H9 (cell line): ENCODE data around the gene CALHM1. TPM values are rescaled to one million over a fixed set of nuclear protein-coding genes. Genes with fewer than 3 reads are reported as not detected.

Source experiments
- DNase-seq: peaks from one replicate; pipeline ENCODE4 v3.0.0-alpha.2; 2017
- H2AFZ ChIP-seq: one replicate; pipeline ENCODE4 v1.6.1; 2013; ENCODE audit warnings: mild to moderate bottlenecking, low read length, control low read depth, moderate library complexity
- H2AK5ac ChIP-seq: 2 replicates; pipeline ENCODE4 v1.6.1; 2013; ENCODE audit warnings: low read length, control low read depth, mixed read lengths; ENCODE audit not compliant: insufficient read length
- H2BK120ac ChIP-seq: one replicate; pipeline ENCODE4 v1.6.1; 2013; ENCODE audit warnings: low read depth, mild to moderate bottlenecking, low read length, control low read depth, inconsistent platforms; ENCODE audit not compliant: poor library complexity, severe bottlenecking
- H2BK12ac ChIP-seq: 2 replicates; pipeline ENCODE4 v1.6.1; 2013; ENCODE audit warnings: low read length, control low read depth, mixed read lengths, low read depth; ENCODE audit not compliant: insufficient read length
- H2BK15ac ChIP-seq: 2 replicates; pipeline ENCODE4 v1.6.1; 2013; ENCODE audit warnings: low read depth, low read length, control low read depth
- H2BK20ac ChIP-seq: one replicate; pipeline ENCODE4 v1.6.1; 2013; ENCODE audit warnings: low read depth, mild to moderate bottlenecking, low read length, control low read depth, inconsistent platforms; ENCODE audit not compliant: poor library complexity, severe bottlenecking
- H2BK5ac ChIP-seq: 2 replicates; pipeline ENCODE4 v1.6.1; 2013; ENCODE audit warnings: low read length, control low read depth, mixed read lengths; ENCODE audit not compliant: insufficient read length
- H3K14ac ChIP-seq: 2 replicates; pipeline ENCODE4 v1.6.1; 2013; ENCODE audit warnings: low read length, control low read depth; ENCODE audit not compliant: insufficient read depth
- H3K18ac ChIP-seq: 2 replicates; pipeline ENCODE4 v1.6.1; 2013; ENCODE audit warnings: low read depth, mild to moderate bottlenecking, mixed read lengths, low read length, control low read depth; ENCODE audit not compliant: insufficient read length
- H3K23ac ChIP-seq: 2 replicates; pipeline ENCODE4 v1.6.1; 2013; ENCODE audit warnings: low read length, control low read depth, mixed read lengths, low read depth; ENCODE audit not compliant: insufficient read length
- H3K23me2 ChIP-seq: 2 replicates; pipeline ENCODE4 v1.6.1; 2013; ENCODE audit warnings: low read depth, mild to moderate bottlenecking, mixed read lengths, low read length, control low read depth; ENCODE audit not compliant: insufficient read length, poor library complexity, severe bottlenecking
- H3K27ac ChIP-seq: 2 replicates; pipeline ENCODE4 v1.5.1; 2013; ENCODE audit warnings: low read length, control low read depth, mixed read lengths, low read depth; ENCODE audit not compliant: insufficient read length
- H3K27me3 ChIP-seq: 2 replicates; pipeline ENCODE4 v1.6.1; 2013; ENCODE audit warnings: low read length, control low read depth, inconsistent platforms; ENCODE audit not compliant: insufficient read depth
- H3K4ac ChIP-seq: 2 replicates; pipeline ENCODE4 v1.6.1; 2013; ENCODE audit warnings: low read depth, mild to moderate bottlenecking, control low read depth, inconsistent platforms, low read length, moderate library complexity
- H3K4me1 ChIP-seq: 2 replicates; pipeline ENCODE4 v1.6.1; 2013; ENCODE audit warnings: low read length, control low read depth, inconsistent platforms; ENCODE audit not compliant: insufficient read depth
- H3K4me2 ChIP-seq: 2 replicates; pipeline ENCODE4 v1.6.1; 2013; ENCODE audit warnings: low read length, control low read depth, mixed read lengths; ENCODE audit not compliant: insufficient read length, insufficient read depth
- H3K56ac ChIP-seq: 2 replicates; pipeline ENCODE4 v1.6.1; 2013; ENCODE audit warnings: low read depth, mild to moderate bottlenecking, mixed read lengths, low read length, control low read depth; ENCODE audit not compliant: insufficient read length
- H3K79me1 ChIP-seq: 2 replicates; pipeline ENCODE4 v1.6.1; 2013; ENCODE audit warnings: low read depth, mild to moderate bottlenecking, moderate library complexity, low read length, control low read depth, inconsistent platforms; ENCODE audit not compliant: insufficient read depth, poor library complexity, severe bottlenecking
- H3K79me2 ChIP-seq: 2 replicates; pipeline ENCODE4 v1.6.1; 2013; ENCODE audit warnings: low read length, control low read depth, inconsistent platforms; ENCODE audit not compliant: insufficient read depth
- H3K9ac ChIP-seq: 2 replicates; pipeline ENCODE4 v1.6.1; 2013; ENCODE audit warnings: low read length, control low read depth, mixed read lengths; ENCODE audit not compliant: insufficient read length; ENCODE audit errors: extremely low read depth
- H3K9me3 ChIP-seq: one replicate; pipeline ENCODE4 v1.6.1; 2013; ENCODE audit warnings: low read depth, low read length, inconsistent platforms; ENCODE audit not compliant: control insufficient read depth
- H3T11ph ChIP-seq: one replicate; pipeline ENCODE4 v1.6.1; 2013; ENCODE audit warnings: mild to moderate bottlenecking, low read length, control low read depth, inconsistent platforms
- H4K20me1 ChIP-seq: one replicate; pipeline ENCODE4 v1.6.1; 2013; ENCODE audit not compliant: control insufficient read depth, insufficient read length, insufficient read depth
- H4K5ac ChIP-seq: 2 replicates; pipeline ENCODE4 v1.6.1; 2013; ENCODE audit warnings: low read depth, mild to moderate bottlenecking, mixed read lengths, low read length, control low read depth; ENCODE audit not compliant: insufficient read length
- H4K8ac ChIP-seq: replicated peaks from 2 replicates; pipeline ENCODE4 v1.6.1; 2013; ENCODE audit warnings: low read length, control low read depth, mixed read lengths, low read depth; ENCODE audit not compliant: insufficient read length
- H4K91ac ChIP-seq: 2 replicates; pipeline ENCODE4 v1.6.1; 2013; ENCODE audit warnings: low read depth, mild to moderate bottlenecking, moderate library complexity, mixed read lengths, low read length, control low read depth; ENCODE audit not compliant: insufficient read length
- H3K27ac Mint-ChIP-seq, 3 experiments: 2 replicates in 2 of 3; 3 replicates in 1 of 3; pipeline ENCODE4 v1.8.0; 2020 to 2021; ENCODE audit warnings: mixed read lengths in 3 of 3, mild to moderate bottlenecking in 1 of 3, moderate library complexity in 1 of 3
- H3K27me3 Mint-ChIP-seq: 2 replicates; pipeline ENCODE4 v1.8.0; 2021; ENCODE audit warnings: low read depth, mild to moderate bottlenecking, moderate library complexity, mixed read lengths
- H3K36me3 Mint-ChIP-seq, 3 experiments: 2 replicates in 2 of 3; 3 replicates in 1 of 3; pipeline ENCODE4 v1.8.0; 2020 to 2021; ENCODE audit warnings: low read depth in 3 of 3, mixed read lengths in 3 of 3; ENCODE audit not compliant: insufficient read depth in 1 of 3
- H3K4me1 Mint-ChIP-seq, 2 experiments: 2 replicates each; pipeline ENCODE4 v1.8.0; 2020; ENCODE audit warnings: mixed read lengths in 2 of 2
- H3K4me3 Mint-ChIP-seq, 2 experiments: 2 replicates in 1 of 2; 3 replicates in 1 of 2; pipeline ENCODE4 v1.8.0; 2020 to 2021; ENCODE audit warnings: mild to moderate bottlenecking in 2 of 2, mixed read lengths in 2 of 2, moderate library complexity in 1 of 2
- H3K9me3 Mint-ChIP-seq, 2 experiments: 2 replicates in 1 of 2; 3 replicates in 1 of 2; pipeline ENCODE4 v1.8.0; 2020; ENCODE audit warnings: mild to moderate bottlenecking in 2 of 2, mixed read lengths in 2 of 2, moderate library complexity in 1 of 2
- WGBS: extraction: QIAGEN DNeasy Blood & Tissue Kit; methylation state at CpG from one replicate; pipeline ENCODE4 v1.1.7; 2013; ENCODE audit warnings: missing lambda C conversion rate, low lambda C conversion rate, mixed read lengths; ENCODE audit not compliant: insufficient read length; ENCODE audit errors: extremely low coverage; 5-methylcytosine and 5-hydroxymethylcytosine counted together
- total RNA-seq: library from RNA; stranded (reverse); gene quantifications from 2 replicates; pipeline ENCODE4 v1.2.1, GENCODE V29; 2021
- TF ChIP-seq, protein P1 (sequence below): fragments of 200-600 bp; sonication (generic); conservative IDR thresholded peaks from 3 replicates; pipeline ENCODE4 v1.8.0; 2021; ENCODE audit warnings: antibody characterized with exemption, mild to moderate bottlenecking

CALHM1 gene
- total RNA-seq, 1 experiment from 2014 or later: 0.13 TPM

DNA sequence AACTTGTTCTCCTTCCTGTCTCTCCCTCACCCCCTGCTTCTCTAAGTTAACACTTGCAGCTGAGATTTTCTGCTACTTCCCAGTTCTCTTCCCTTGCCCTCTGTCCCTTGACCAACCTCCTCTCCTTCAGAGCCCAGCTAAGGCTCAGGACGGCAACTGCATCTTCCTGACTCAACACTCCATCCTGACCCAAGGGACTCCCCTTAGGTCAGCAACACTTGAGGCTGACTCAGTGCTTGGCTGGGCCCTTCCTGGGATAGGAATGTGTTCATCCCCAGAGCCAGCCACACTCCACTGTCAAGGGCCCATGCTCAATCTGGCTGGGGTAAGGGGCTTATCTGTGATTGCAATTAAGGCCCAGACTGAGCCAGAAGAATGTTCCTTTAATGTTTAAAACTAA is 10.0 kb downstream of the CALHM1 start:
- no CpG with 5 or more reads among the region's 1 CpG for WGBS
- H3K23ac ChIP-seq: no peak overlapping the region
- H2BK12ac ChIP-seq: no peak overlapping the region
- H3K4ac ChIP-seq: no peak overlapping the region
- Mint-ChIP-seq H3K4me3 (no peak overlapping the region), H3K36me3 (peaks cover 23 to 53% (median 47%) of the 10 kb centered on the region in 3 experiments), H3K27ac (peak overlapping the region in 1 of 3 experiments; percentile 73; a peak in 2 of 7 replicates), H3K9me3 (no peaks in the 10 kb centered on the region), H3K27me3 (no peaks in the 10 kb centered on the region), H3K4me1 (peaks cover 4 to 11% of the 10 kb centered on the region in 2 experiments; a peak in 3 of 4 replicates)
- no peak overlapping the region for H2AK5ac ChIP-seq
- H3K56ac ChIP-seq: no peak overlapping the region
- no peak overlapping the region for H4K91ac ChIP-seq
- H3K23me2 ChIP-seq: no peaks in the 10 kb centered on the region
- no peak overlapping the region for H4K5ac ChIP-seq
- no peaks in the 10 kb centered on the region for H3K4me1 ChIP-seq
- H4K20me1 ChIP-seq: no peaks in the 10 kb centered on the region
- no peak overlapping the region for H4K8ac ChIP-seq
- no peak overlapping the region for H2BK15ac ChIP-seq
- H3K14ac ChIP-seq: no peak overlapping the region
- no peak for DNase-seq
- no peaks in the 10 kb centered on the region for H3K27me3 ChIP-seq
- H2AFZ ChIP-seq: no peak overlapping the region
- H3K18ac ChIP-seq: no peak overlapping the region
- TF ChIP-seq, protein P1, sequence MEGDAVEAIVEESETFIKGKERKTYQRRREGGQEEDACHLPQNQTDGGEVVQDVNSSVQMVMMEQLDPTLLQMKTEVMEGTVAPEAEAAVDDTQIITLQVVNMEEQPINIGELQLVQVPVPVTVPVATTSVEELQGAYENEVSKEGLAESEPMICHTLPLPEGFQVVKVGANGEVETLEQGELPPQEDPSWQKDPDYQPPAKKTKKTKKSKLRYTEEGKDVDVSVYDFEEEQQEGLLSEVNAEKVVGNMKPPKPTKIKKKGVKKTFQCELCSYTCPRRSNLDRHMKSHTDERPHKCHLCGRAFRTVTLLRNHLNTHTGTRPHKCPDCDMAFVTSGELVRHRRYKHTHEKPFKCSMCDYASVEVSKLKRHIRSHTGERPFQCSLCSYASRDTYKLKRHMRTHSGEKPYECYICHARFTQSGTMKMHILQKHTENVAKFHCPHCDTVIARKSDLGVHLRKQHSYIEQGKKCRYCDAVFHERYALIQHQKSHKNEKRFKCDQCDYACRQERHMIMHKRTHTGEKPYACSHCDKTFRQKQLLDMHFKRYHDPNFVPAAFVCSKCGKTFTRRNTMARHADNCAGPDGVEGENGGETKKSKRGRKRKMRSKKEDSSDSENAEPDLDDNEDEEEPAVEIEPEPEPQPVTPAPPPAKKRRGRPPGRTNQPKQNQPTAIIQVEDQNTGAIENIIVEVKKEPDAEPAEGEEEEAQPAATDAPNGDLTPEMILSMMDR: no peak
- no peak overlapping the region for H3K27ac ChIP-seq
- H2BK5ac ChIP-seq: no peak overlapping the region
- H3K79me1 ChIP-seq: no peaks in the 10 kb centered on the region
- no peak overlapping the region for H2BK120ac ChIP-seq
- H2BK20ac ChIP-seq: no peak overlapping the region
- no peak overlapping the region for H3K4me2 ChIP-seq
- H3T11ph ChIP-seq: no peak overlapping the region
- H3K79me2 ChIP-seq: no peaks in the 10 kb centered on the region
- H3K9me3 ChIP-seq: no peaks in the 10 kb centered on the region
- no peak overlapping the region for H3K9ac ChIP-seq
